ENCODE measurements around the gene UNC5B.

UNC5B gene

DNA sequence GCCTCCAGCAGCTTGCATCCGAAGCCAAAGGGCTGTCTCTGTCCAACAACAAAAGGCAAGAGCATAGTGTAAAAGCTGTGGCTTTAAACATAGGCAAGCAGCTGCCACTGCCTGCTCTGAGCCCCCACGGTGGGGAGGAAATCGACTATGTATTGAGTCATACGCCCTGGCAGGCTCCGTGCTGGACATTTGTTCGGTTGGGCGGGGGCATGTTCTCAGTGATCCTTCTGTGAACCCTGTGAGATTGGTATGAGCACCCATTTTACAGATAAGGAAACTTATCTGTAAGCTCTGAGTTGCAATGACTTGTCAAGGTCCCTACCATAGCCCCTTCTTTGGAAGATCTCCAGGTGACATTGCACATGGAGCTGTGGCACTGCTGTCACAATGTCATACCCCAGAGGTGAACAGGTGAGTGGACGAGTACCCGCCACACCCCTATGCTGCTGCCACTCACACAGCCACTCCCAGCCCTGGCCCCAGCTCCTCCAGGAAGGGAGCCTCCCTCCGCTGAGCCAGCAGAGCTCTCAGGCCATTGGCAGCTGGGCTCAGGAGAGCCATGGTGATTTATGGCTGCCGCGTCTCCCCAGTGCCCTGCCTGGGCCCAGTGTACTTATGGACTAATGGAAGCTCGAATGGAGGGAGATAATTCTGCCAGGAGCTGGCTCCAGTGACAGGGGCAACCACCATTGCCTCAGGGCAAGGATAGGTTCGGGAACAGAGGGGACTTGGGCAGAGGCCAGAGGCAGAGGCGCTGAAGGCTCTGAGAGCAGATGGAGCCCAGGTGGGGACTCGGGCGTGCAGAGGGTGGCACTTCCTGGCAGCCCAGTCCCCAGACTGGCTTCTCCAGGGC is 43.7 kb downstream of the UNC5B start:
- no peak overlapping the region for H3K4me3 ChIP-seq (ENCODE audit: control insufficient read depth, low read depth, low read length)
- DNase-seq (ENCODE audit: low read depth): no peak
- TF ChIP-seq, protein P1, sequence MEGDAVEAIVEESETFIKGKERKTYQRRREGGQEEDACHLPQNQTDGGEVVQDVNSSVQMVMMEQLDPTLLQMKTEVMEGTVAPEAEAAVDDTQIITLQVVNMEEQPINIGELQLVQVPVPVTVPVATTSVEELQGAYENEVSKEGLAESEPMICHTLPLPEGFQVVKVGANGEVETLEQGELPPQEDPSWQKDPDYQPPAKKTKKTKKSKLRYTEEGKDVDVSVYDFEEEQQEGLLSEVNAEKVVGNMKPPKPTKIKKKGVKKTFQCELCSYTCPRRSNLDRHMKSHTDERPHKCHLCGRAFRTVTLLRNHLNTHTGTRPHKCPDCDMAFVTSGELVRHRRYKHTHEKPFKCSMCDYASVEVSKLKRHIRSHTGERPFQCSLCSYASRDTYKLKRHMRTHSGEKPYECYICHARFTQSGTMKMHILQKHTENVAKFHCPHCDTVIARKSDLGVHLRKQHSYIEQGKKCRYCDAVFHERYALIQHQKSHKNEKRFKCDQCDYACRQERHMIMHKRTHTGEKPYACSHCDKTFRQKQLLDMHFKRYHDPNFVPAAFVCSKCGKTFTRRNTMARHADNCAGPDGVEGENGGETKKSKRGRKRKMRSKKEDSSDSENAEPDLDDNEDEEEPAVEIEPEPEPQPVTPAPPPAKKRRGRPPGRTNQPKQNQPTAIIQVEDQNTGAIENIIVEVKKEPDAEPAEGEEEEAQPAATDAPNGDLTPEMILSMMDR (IDR thresholded peaks at IDR 0.05; ENCODE audit: control insufficient read depth, insufficient read depth, low read depth, low read length, missing control alignments): no peak

DNA sequence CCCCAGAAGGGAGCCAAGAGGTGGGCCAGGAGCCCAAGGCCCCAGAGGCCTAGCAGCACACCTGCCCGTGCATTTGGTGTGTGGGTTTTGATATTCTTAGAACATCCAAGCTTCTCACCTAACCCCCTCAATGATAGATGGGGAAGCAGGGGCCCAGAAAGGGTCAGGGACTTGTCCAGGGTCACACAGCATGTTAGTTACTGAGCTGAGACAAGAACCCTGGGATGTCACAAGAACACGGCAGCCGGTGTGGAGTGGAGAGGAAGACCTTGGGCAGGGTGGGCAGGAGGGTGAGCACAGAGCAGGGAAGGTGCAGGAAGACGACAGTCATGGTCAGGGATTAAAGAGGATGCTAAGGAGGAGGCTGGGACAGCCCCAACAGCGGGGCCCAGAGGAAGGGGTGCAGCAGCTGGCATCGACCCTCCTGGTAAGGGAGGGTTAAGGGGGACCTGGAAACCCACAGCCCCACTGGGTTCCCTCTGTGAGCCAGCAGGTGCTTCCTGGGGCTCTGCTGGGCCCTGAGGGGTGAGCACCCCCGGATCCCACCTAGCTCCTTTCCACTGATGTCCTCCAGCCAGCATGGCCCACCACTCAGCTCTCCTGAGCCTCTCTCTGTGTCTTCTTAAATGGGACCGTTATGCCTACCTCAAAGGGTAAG is 44.4 kb downstream of the UNC5B start:
- no peak for DNase-seq (ENCODE audit: low read depth)
- H3K4me3 ChIP-seq (ENCODE audit: control insufficient read depth, low read depth, low read length): no peak overlapping the region
- TF ChIP-seq, protein P1 (IDR thresholded peaks at IDR 0.05; ENCODE audit: control insufficient read depth, insufficient read depth, low read depth, low read length, missing control alignments): no peak

DNA sequence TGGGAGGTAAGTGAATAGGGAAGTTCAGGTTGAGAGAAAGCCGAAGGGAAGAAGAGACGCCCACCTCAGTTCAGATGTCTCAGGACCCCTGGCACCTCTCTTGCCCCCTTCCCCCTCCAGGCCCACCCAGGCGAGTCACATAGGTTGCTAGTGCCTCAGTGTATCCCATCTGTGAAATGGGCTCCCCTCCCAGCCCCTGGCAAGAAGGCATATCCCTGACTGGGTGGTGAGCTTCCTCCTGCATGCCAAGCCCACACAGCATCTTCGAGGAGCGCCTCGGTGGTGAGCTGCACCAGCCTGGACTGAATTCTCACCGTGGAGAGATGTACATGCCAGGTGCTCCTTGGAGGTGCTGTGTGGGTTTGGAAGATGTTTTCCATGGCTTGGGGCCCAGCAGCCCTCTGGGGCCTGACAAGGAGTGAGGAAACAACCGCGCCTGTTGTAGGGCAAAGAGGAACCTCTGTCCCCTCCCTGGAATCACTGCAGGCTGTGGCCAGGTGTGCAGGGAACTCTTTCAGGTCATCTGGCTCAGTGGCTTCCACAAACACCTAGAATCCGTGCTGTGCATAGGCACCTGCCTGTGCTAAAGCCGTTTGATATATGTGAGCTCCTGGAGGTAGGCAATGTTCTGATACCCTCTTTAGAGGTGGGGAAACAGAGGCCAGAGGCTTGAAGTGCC is 45.1 kb downstream of the UNC5B start:
- no peak overlapping the region for H3K4me3 ChIP-seq (ENCODE audit: control insufficient read depth, low read depth, low read length)
- TF ChIP-seq, protein P1 (IDR thresholded peaks at IDR 0.05; ENCODE audit: control insufficient read depth, insufficient read depth, low read depth, low read length, missing control alignments): no peak
- no peak for DNase-seq (ENCODE audit: low read depth)

DNA sequence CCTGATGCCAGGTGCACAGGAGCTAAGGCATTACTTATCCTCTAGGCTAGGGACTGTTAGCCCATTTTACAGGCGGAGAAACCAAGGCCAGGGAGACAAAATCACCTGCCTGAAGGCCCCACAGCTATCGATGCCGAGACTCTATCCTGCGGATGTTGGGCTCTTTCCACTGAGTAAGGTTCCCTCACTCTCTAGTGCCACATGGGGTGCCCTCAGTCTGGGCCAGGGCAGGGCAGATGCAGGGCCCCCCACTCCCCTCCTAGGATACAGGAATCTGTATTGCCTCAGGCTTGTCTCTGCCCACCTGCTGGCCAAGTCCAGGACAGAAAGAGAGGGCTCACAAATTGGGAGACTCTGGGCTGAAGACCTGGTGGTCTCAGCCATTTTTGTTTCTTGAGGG is 45.7 kb downstream of the UNC5B start:
- TF ChIP-seq, protein P1 (IDR thresholded peaks at IDR 0.05; ENCODE audit: control insufficient read depth, insufficient read depth, low read depth, low read length, missing control alignments): no peak
- H3K4me3 ChIP-seq (ENCODE audit: control insufficient read depth, low read depth, low read length): no peak overlapping the region
- DNase-seq (ENCODE audit: low read depth): no peak

DNA sequence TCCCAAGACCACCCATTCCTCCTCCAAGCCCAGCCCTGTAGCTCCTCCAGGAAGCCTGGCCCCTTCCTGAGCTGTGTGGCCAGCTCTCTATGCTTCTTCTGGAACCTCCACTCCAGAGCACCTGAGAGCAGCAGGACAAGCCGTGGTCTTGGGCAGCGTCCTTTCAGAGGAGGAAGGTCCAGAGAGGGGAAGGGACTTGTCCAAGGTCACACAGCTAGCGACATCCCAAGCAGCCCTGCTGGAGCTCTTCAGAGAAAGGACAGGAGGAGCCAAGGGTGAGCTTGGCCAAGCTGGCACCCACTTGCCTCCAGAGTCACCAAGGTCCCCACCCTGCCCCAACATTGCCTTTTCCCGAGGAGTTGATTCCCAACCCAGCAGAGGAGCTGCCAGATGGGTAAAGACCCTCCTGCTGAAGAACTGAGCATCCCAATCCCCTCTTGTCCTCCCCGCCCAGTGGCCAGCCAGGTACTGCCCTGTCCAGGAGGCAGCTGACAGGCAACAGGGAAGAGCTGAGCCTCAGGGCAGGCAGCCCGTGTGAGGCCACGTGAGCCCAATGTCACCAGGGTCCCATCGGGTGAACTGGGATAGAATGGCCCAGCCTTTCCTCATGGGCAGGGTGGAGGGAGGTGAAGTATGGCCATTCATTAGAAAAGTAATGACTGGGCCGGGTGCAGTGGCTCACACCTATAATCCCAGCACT is 46.2 kb downstream of the UNC5B start:
- TF ChIP-seq, protein P1 (IDR thresholded peaks at IDR 0.05; ENCODE audit: control insufficient read depth, insufficient read depth, low read depth, low read length, missing control alignments): no peak
- no peak overlapping the region for H3K4me3 ChIP-seq (ENCODE audit: control insufficient read depth, low read depth, low read length)
- DNase-seq (ENCODE audit: low read depth): no peak

DNA sequence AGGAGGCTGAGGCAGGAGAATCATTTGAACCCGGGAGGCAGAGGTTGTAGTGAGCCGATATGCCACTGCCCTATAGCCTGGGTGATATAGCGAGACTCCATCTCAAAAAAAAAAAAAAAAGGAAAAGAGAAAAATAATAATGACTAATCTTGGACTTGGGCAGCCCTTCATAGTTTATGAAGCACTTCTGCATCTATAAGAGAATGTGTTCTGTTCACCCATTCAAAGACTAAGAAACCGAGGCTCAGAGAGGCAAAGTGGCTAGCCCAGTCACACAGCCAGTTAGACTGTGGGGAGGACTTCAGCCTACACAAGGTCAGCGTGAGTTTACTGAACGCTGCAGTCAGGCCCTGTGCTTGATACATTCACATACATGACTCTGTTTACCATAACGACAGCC is 46.9 kb downstream of the UNC5B start:
- DNase-seq (ENCODE audit: low read depth): no peak
- TF ChIP-seq, protein P1 (IDR thresholded peaks at IDR 0.05; ENCODE audit: control insufficient read depth, insufficient read depth, low read depth, low read length, missing control alignments): no peak
- H3K4me3 ChIP-seq (ENCODE audit: control insufficient read depth, low read depth, low read length): no peak overlapping the region
